PC-9 (cell line): ENCODE results near the gene TOM1L2.
"Not testable (repeated sequence)": the region's sequence is repeated elsewhere in the genome, so short reads cannot be mapped to it uniquely, and the experiment has no call there.

Experiments
- EZH2 ChIP-seq: fragments of 200-600 bp; sonication (generic); IDR thresholded peaks from 2 replicates; pipeline ENCODE4 v1.8.0; 2017; ENCODE audit warnings: antibody characterized with exemption, low read depth
- TF ChIP-seq, protein P1 (sequence below): fragments of 200-600 bp; sonication (generic); conservative IDR thresholded peaks from 2 replicates; pipeline ENCODE4 v1.6.1; 2017; ENCODE audit warnings: mixed run types, antibody characterized with exemption, mild to moderate bottlenecking, moderate library complexity

DNA sequence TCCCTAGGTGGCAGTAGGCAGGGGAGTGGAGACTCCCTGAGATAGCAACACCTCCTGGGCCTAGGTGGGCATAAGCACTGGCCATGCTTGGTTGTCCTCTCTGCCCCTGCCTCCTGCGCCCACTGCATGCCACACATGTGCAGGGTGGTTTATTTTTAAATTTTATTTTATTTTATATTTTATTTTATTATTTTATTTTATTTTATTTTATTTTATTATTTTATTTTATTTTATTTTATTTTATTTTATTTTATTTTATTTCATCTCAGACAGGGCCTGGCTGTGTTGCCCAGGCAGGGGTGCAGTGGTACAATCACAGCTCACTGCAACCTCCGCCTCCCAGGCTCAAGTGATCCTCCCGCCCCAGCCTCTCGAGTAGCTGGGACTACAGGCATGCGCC, 164.0 kb downstream of the TOM1L2 start:
- TF ChIP-seq, protein P1, sequence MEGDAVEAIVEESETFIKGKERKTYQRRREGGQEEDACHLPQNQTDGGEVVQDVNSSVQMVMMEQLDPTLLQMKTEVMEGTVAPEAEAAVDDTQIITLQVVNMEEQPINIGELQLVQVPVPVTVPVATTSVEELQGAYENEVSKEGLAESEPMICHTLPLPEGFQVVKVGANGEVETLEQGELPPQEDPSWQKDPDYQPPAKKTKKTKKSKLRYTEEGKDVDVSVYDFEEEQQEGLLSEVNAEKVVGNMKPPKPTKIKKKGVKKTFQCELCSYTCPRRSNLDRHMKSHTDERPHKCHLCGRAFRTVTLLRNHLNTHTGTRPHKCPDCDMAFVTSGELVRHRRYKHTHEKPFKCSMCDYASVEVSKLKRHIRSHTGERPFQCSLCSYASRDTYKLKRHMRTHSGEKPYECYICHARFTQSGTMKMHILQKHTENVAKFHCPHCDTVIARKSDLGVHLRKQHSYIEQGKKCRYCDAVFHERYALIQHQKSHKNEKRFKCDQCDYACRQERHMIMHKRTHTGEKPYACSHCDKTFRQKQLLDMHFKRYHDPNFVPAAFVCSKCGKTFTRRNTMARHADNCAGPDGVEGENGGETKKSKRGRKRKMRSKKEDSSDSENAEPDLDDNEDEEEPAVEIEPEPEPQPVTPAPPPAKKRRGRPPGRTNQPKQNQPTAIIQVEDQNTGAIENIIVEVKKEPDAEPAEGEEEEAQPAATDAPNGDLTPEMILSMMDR: not testable (repeated sequence)
- TF ChIP-seq EZH2: not testable (repeated sequence)
